Measurements from ENCODE around the gene SEC11C.

DNA sequence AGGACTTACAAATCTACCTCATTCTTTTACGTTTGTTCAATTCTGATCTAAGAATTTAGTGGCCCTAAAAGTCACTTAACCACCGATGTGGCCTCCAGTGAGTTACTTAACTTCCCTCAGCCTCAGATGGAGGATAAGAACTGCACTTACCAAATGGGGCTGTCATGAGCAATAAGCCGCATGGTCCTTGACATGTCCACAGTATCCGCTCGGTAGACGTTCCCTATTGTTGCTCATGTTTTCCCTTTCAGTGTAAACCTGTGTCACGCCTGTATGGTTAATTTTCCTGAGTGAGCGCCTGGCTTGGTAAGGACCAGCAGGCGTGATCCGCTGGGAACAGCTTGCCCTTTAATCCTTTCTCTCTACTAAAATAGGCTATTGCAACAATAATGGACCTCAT lies 20.3 kb downstream of the SEC11C start:
- no peak for TF ChIP-seq CTCF (IDR thresholded peaks at IDR 0.05; ENCODE audit: control extremely low read depth in 1 of 3, insufficient read depth in 1 of 3, low read depth in 1 of 3, low read length in 3 of 3)
- TF ChIP-seq SUZ12 (IDR thresholded peaks at IDR 0.05; ENCODE audit: low read length): no peak
- no peak for TF ChIP-seq EZH2 (IDR thresholded peaks at IDR 0.05; ENCODE audit: low read depth, low read length, severe bottlenecking)
- TF ChIP-seq BCL11A (IDR thresholded peaks at IDR 0.05; ENCODE audit: low read depth in 2 of 2, low read length in 2 of 2): no peak
- no peak for TF ChIP-seq POLR2A (IDR thresholded peaks at IDR 0.05; ENCODE audit: control extremely low read depth in 1 of 2, low read depth in 2 of 2, low read length in 2 of 2)
- TF ChIP-seq POLR2AphosphoS5 (IDR thresholded peaks at IDR 0.05; ENCODE audit: low read depth, low read length): no peak
